K562 (cell line): ENCODE data around the gene EPHB2. TPM values are rescaled to one million over a fixed set of nuclear protein-coding genes. Genes with fewer than 3 reads are reported as not detected.

ENCODE experiments used
- ATAC-seq: fragments of 200-7000 bp; cut with Tn5 transposase; 3 replicates; pipeline ENCODE4 v1.9.1; 2020; ENCODE audit warnings: moderate library complexity
- BruUV-seq: library from RNA; stranded (reverse); fragments of 400-500 nt; replicated peaks from 2 replicates; lab custom pipeline; 2021; lab: Mats Ljungman, UMichigan
- CTCF ChIA-PET: fragments of 300-600 bp; formaldehyde crosslinking; extraction: SDS; loops from one replicate; lab custom pipeline; 2021; ENCODE audit warnings: low intra/inter-chr PET ratio; lab: Yijun Ruan, JAX
- POLR2A ChIA-PET: fragments of 300-600, 350-650 bp; sonication (Branson Sonifier 250); formaldehyde crosslinking; extraction: SDS; loops from one replicate; lab custom pipeline; 2021; ENCODE audit warnings: antibody characterized with exemption, inconsistent platforms; lab: Yijun Ruan, JAX
- DNase-seq, 4 experiments: peaks; one replicate each; pipeline versions ENCODE4 v3.0.0 to v3.0.0-alpha.2; 2011 to 2018; ENCODE audit warnings: low spot score in 3 of 4, mixed read lengths in 3 of 4; ENCODE audit errors: extremely low read depth in 1 of 4
- FAIRE-seq: peaks from 2 replicates; lab custom pipeline; 2011; peaks lifted over from hg19 to GRCh38; lab: Jason Lieb, UNC
- H2AFZ ChIP-seq: 2 replicates; pipeline ENCODE4 v1.6.0; 2011; ENCODE audit warnings: low read depth, low read length, control low read depth, inconsistent platforms
- H3K27ac ChIP-seq: fragments of 200-600 bp; 3 replicates; pipeline ENCODE4 v1.8.0; 2011; ENCODE audit warnings: low read depth, mild to moderate bottlenecking, control low read depth, inconsistent platforms, low read length, moderate library complexity, mixed read lengths; ENCODE audit errors: extremely low read depth
- H3K27me3 ChIP-seq, 2 experiments: fragments of 300-600 bp in 1 of 2; 2 replicates in 1 of 2; 3 replicates in 1 of 2; pipeline versions ENCODE4 v1.6.0 to v1.8.0; 2011; ENCODE audit warnings: inconsistent platforms in 2 of 2, low read length in 2 of 2, mild to moderate bottlenecking in 1 of 2, mixed read lengths in 1 of 2, moderate library complexity in 1 of 2; ENCODE audit not compliant: control insufficient read depth in 2 of 2, insufficient read depth in 2 of 2
- H3K36me3 ChIP-seq: fragments of 300-600 bp; 3 replicates; pipeline ENCODE4 v1.8.0; 2011; ENCODE audit warnings: mild to moderate bottlenecking, low read length, inconsistent platforms; ENCODE audit not compliant: control insufficient read depth, insufficient read depth
- H3K4me1 ChIP-seq, 2 experiments: fragments of 200-600 bp in 1 of 2; replicated peaks in 1 of 2; 2 replicates in 1 of 2; 3 replicates in 1 of 2; pipeline versions ENCODE4 v1.5.1 to v1.8.0; 2011; ENCODE audit warnings: inconsistent platforms in 2 of 2, low read length in 2 of 2, mild to moderate bottlenecking in 1 of 2, mixed read lengths in 1 of 2, moderate library complexity in 1 of 2; ENCODE audit not compliant: control insufficient read depth in 2 of 2, insufficient read depth in 2 of 2
- H3K4me2 ChIP-seq: 2 replicates; pipeline ENCODE4 v1.6.1; 2011; ENCODE audit warnings: low read length, control low read depth, inconsistent platforms, mixed read lengths; ENCODE audit not compliant: insufficient read depth
- H3K4me3 ChIP-seq: fragments of 200-600 bp; sonication (generic), shearing (Covaris generic); 2 replicates; pipeline ENCODE4 v1.5.1; 2016; ENCODE audit warnings: control low read depth, inconsistent platforms
- H3K79me2 ChIP-seq: fragments of 200-600 bp; 3 replicates; pipeline ENCODE4 v1.8.0; 2011; ENCODE audit warnings: low read length, inconsistent platforms; ENCODE audit not compliant: control insufficient read depth, insufficient read depth
- H3K9ac ChIP-seq, 2 experiments: 2 replicates each; pipeline versions ENCODE4 v1.6.0 to v1.6.1; 2011; ENCODE audit warnings: low read depth in 2 of 2, low read length in 2 of 2, control low read depth in 1 of 2, inconsistent platforms in 1 of 2, mild to moderate bottlenecking in 1 of 2, mixed read lengths in 1 of 2; ENCODE audit not compliant: insufficient read depth in 1 of 2
- H3K9me1 ChIP-seq: one replicate; pipeline ENCODE4 v1.6.0; 2011; ENCODE audit warnings: inconsistent platforms, mild to moderate bottlenecking, low read length, moderate library complexity; ENCODE audit not compliant: control insufficient read depth, insufficient read depth
- H3K9me3 ChIP-seq: replicated peaks from 2 replicates; pipeline ENCODE4 v1.5.1; 2011; ENCODE audit warnings: low read depth, low read length, inconsistent platforms; ENCODE audit not compliant: control insufficient read depth, insufficient read depth
- H4K20me1 ChIP-seq: replicated peaks from 2 replicates; pipeline ENCODE4 v1.6.1; 2011; ENCODE audit warnings: low read length, inconsistent platforms, mixed read lengths; ENCODE audit not compliant: control insufficient read depth, insufficient read depth
- MXI1 ChIP-seq: IDR thresholded peaks from 2 replicates; pipeline ENCODE4 v1.6.1; 2011; ENCODE audit warnings: low read depth, mild to moderate bottlenecking, improper control_type of control experiment, low read length
- RAD21 ChIP-seq, 2 experiments: fragments of 250-450 bp in 1 of 2; fragments of 450-650 bp in 1 of 2; sonication (Bioruptor Pico) in 1 of 2; formaldehyde crosslinking in 1 of 2; IDR thresholded peaks in 1 of 2; conservative IDR thresholded peaks in 1 of 2; 2 replicates each; pipeline versions ENCODE4 v1.4.0 to v1.8.0; 2020 to 2022; ENCODE audit warnings: mild to moderate bottlenecking in 2 of 2, moderate library complexity in 1 of 2
- SMARCA4 ChIP-seq: fragments of 450-650 bp; IDR thresholded peaks from 2 replicates; pipeline ENCODE4 v1.6.1; 2016
- ZNF79 ChIP-seq: fragments of 250-450 bp; sonication (Bioruptor Pico); IDR thresholded peaks from 2 replicates; pipeline ENCODE4 v1.4.0; 2020; ENCODE audit warnings: low read depth, mild to moderate bottlenecking, moderate library complexity
- whole genome bisulfite sequencing: fragments of 100-300 bp; shearing (Covaris generic); methylation state at CpG from one replicate; pipeline ENCODE4 v1.1.6; 2016; ENCODE audit warnings: low coverage, mixed read lengths; ENCODE audit not compliant: insufficient coverage; ENCODE audit errors: missing lambda C conversion rate; 5-methylcytosine and 5-hydroxymethylcytosine counted together
- in situ Hi-C: fragments of 300-500 bp; cut with MboI; formaldehyde crosslinking; loops from 4 replicates; pipeline ENCODE4 v1.15.0; 2018; ENCODE audit warnings: inconsistent platforms, mixed read lengths
- intact Hi-C: fragments of 100-400 bp; cut with micrococcal nuclease; formaldehyde crosslinking; loops from 2 replicates; pipeline ENCODE4 v1.14.2; 2022
- polyA plus RNA-seq, 8 experiments: library from polyadenylated mRNA; depleted of rRNA in 4 of 8; stranded (reverse) in 5 of 8; unstranded in 3 of 8; fragments of >200 nt; fragmentation: Nextera tagmentation in 2 of 8; fragmentation: Illumina TruSeq in 1 of 8; extraction: Ambion mirVana in 2 of 8; extraction: Trizol in 1 of 8; gene quantifications; 2 replicates each; pipeline versions ENCODE4 v1.2.1 to v1.2.3, GENCODE V29; 2011 to 2014; ENCODE audit warnings: inconsistent platforms in 1 of 8, missing spikeins in 1 of 8
- total RNA-seq, 7 experiments: library from RNA; depleted of rRNA in 6 of 7; stranded (reverse); fragments of >200 nt in 6 of 7; fragmentation: Illumina TruSeq in 2 of 7; extraction: Trizol in 2 of 7; gene quantifications; 2 replicates each; pipeline versions ENCODE4 v1.2.1 to v1.2.3, GENCODE V29; 2011 to 2021; ENCODE audit warnings: low replicate concordance in 1 of 7

Gene EPHB2
- total and polyA plus RNA-seq, 9 of the 15 experiments (the other 6 are each of a cell fraction or from before 2014, with no cell fraction given) = not detected

DNA sequence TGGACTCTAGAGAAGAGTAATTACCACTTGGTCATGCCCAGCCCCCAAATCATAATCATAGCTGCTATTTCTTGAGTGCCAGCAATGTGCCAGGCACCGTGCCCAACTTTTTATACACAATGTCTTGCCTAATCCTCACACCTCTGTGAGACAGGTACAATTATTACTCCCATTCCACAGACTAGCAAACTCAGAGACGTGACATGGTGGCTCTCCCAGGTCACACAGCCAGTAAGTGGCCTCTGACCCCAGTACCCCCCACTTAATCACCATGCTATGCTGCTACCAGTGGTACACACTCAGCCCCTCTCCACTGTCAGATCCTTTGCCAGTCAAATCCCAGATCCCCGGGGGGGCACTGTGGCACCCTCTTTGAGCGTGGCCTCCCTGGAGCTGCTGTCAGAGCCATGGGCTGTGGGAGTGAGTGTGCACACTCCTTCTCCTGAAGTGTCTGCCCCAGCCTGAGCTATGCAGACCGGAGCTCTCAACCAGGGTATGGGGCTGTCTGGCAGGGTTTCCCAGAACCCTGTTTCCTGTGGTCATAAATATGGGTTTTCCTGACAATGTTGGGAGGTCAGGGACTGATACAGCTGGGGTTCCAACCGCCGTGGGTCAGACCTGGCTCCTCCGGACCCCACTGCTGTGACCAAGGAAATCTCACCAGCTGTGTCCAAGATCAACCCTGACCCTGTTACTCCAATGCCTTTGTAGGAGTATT, 210.3 kb downstream of the EPHB2 start:
- in situ Hi-C loops = no loop called here
- CTCF ChIA-PET = no interaction called here
- POLR2A ChIA-PET = interaction anchor here (0.8 to 1.4 kb wide), 6 partner anchors 8 to 285 kb away, joined by 3 to 6 read pairs (median 3); partner anchors contain the start of gene C1QA
- Histone ChIP-seq H3K4me3 (no peak overlapping the region), H3K36me3 (no peaks in the 10 kb centered on the region), H3K9me1 (no peaks in the 10 kb centered on the region), H3K9ac (no peak overlapping the region), H3K4me1 (no peaks in the 10 kb centered on the region)
- DNase-seq = no peak
- no peak for TF ChIP-seq ZNF79 (CRISPR knock-in tag)
- TF ChIP-seq RAD21 (CRISPR knock-in tag; conservative IDR thresholded peaks at IDR 0.05 in 1 of 2, IDR thresholded peaks at IDR 0.05 in 1 of 2) = no peak
- no peak for TF ChIP-seq MXI1
- TF ChIP-seq SMARCA4 = no peak
- TF ChIP-seq, all 486 proteins: peak for 0
- peaks cover 19 to 66% of the 10 kb centered on the region in 2 experiments for H3K27me3 ChIP-seq
- H3K79me2 ChIP-seq = no peaks in the 10 kb centered on the region
- FAIRE-seq (no peak), ATAC-seq (no peak)
- no TSS peak for BruUV-seq
- no peak overlapping the region for H3K4me2 ChIP-seq
- under 1% methylated on average over 8 of the region's 8 CpGs for WGBS
- no peaks in the 10 kb centered on the region for H3K9me3 ChIP-seq
- intact Hi-C loops = no loop called here
- no peak overlapping the region for H3K27ac ChIP-seq
- no peak overlapping the region for H2AFZ ChIP-seq
- H4K20me1 ChIP-seq = 0 out of 2 replicates have a peak, but pooled peaks cover 10% of the 10 kb centered on the region
